Activated CD8-positive, alpha-beta memory T cell treated with anti-CD3 and anti-CD28 coated beads for 1 hour (primary cell): Measurements from ENCODE around the gene SIGLEC1.

ENCODE experiments used
- DNase-seq, 2 donors: peaks; one replicate each; pipeline ENCODE4 v3.0.0-alpha.2; 2020; ENCODE audit warnings: low read depth in 1 of 2; ENCODE audit errors: extremely low read depth in 1 of 2

Gene SIGLEC1

DNA sequence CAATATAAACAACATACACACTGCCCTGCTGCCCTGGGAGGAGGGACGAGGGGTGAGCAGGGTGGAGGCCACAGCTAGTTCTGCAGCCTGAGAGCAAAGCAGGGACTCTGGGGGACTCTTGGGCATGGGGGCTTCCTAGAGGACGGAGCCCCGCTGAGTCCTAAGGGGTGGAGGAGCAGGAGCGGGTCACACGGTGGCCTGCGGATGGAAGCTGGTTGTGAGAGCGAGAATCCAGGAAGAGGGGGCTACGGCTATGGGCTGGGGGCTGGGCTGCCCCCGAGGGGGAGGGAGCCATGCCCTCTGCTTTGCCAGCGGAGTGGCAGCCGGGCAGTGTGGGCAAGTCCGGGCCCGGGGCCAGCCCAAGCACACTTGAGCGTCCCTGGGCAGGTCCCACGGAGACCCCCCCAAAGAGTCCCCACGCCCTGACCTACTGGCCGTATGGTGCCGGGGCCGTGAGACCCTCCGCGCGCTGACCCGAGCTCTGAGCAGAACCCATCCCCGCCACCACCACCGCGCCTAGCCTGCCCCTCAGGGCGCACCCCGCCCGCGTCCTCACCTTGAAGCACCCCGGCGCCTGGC, 31.0 kb downstream of the SIGLEC1 start:
- DNase-seq: no peak

DNA sequence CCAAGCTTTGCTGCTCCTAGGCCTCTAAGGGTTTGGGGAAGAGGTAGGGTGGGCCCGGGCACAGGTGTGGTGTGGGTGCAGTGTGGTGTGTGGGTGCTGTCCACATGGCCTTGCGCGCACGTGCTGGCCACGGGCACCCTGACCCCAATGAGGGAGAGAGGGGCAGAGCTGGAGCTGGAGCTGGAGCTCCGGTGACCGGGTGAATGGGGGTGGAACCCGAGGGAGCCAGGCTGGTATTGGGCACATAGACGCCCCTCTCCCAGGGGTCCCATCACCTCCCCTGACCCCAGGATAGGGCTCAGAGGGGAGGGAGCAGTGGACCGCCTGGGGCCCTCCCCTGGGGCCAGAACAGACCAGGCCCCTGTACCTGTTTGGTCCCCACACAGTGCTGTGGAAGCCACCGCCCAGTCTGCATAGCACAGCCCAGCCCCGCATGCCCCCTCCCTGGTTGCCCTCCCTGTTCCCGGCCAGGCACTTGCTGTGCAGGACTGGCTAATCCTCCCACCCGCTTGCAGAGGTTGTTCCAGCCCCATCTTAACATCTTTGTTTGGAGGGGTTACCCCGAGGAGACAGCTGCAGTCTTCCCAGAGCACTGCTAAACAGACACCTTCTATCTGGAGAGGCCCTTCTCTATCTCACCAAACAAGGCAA, 31.6 kb downstream of the SIGLEC1 start:
- DNase-seq: no peak

DNA sequence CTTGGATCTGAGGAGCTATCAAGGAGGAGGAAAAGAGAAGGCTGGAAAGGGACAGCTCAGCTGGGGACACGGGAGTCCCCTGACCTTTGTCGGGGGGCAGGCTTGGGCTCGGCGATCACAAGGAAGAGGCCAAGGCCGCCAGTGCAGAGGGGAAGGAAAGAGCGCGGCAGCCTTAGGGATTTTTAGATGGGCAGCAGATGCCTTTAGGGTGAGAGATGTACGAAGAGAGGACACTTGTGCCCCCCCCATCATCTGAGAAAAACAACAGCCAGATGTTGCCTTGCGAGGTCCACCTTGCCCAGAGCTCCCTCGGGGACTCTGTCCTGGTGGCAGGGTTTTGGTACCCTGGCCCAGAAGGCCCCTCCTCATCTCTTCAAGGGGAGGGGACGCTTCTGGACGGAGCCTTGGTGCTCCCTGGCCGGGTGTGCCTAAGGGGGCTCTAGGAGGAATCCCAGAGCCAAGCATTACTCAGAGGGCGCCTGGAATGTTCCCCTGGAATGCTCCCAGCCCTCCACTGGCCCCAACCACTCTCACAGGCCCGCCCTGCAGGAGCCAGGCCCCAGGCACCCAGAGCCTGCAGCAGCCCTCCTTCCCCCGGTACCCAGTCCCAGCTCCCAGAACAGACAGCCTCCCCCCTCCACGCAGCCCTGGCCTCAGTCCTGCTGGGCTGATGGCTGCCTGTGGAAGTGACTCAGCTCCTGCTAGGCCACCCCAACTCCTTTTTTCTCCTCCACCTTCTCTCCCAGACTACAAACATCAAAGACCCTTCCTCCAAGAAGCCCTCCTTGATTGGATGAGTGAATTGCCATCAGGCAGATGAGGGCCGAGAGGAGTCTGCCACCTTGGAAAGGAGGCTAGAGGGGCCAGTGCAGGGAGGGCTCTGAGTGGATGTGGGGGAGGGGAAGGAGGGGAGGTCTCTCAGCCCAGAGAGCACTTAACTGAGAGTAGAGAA, 32.4 kb downstream of the SIGLEC1 start:
- no peak for DNase-seq

DNA sequence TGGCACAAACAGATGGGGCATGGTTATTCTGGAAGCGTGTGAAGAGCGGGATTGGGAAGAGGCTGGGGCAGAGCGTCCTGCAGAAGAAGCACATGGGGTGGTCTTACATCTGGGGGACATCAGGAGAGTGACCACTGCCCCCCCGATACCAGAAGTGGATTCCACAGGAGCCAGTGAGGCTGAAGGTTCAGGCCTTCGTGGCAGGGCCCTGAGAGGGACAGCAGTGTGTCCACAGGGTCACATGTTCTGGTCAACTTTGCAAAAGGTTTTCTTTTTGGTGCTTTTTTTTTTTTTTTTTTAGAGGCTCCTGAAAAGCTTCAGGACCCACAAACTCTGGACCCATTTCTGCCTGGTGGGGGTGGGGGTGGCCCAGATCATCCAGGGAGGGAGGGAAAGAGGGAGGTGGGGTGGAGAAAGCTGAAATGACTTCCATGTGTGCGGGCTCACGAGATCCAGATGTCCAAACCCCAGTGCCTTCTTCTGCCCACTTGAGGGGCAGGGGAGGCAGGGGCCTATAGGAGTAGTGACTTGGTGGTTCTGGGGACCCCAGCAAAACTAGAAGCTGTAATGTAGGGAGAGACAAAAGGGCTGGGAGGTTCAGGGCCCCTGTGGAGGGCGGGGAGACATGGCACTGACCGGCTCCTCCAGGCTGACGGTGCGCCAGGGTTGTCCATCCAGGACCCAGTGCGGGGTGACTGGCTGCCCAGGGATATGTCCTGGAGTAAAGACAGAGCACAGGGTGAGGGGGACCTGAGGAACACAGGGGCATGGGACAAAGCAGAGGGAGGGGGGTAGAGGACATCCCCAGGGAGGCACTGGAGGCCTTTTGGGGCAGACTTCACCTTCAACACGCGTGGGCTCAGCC, 33.3 kb downstream of the SIGLEC1 start:
- DNase-seq: no peak

DNA sequence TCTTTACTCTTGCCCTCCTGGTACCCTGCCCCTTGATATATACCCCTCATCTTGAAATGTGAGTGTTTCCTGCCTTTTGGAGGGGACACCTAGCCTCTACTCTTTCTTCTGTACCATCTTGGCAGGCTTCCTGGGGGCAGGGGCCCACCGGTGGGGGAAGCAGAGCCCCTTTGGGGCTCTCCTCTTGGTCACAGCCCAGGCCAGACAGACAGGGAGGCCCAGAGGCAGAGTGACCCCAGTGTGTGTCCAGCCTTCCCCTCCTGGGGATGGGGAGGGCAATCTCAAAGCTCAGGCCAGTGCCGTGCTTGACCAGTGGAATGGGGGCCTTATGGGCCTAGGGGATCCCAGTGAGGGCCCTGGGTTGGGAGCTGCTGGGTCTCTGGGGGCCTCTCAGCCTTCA, 34.2 kb downstream of the SIGLEC1 start:
- DNase-seq: no peak

DNA sequence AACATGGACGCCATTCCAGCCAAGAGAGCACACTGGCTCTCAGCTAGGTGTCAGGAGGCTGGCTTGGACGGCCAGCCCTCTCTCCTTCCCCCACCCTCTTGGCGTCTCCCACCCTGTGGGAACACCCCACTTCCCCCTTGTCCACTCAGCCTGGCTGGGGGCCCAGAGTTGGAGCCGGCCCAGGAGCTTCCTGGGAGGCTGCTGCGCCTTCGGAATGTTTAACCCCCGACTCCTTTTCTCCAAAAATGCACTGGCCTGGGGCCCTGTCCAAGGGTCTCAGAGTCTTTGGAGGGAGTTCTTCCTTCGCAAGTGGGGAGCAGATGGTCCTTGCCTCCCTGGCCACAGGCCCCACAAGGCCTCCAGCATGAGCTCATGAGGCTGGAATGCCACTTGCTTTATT, 34.7 kb downstream of the SIGLEC1 start:
- DNase-seq: no peak

DNA sequence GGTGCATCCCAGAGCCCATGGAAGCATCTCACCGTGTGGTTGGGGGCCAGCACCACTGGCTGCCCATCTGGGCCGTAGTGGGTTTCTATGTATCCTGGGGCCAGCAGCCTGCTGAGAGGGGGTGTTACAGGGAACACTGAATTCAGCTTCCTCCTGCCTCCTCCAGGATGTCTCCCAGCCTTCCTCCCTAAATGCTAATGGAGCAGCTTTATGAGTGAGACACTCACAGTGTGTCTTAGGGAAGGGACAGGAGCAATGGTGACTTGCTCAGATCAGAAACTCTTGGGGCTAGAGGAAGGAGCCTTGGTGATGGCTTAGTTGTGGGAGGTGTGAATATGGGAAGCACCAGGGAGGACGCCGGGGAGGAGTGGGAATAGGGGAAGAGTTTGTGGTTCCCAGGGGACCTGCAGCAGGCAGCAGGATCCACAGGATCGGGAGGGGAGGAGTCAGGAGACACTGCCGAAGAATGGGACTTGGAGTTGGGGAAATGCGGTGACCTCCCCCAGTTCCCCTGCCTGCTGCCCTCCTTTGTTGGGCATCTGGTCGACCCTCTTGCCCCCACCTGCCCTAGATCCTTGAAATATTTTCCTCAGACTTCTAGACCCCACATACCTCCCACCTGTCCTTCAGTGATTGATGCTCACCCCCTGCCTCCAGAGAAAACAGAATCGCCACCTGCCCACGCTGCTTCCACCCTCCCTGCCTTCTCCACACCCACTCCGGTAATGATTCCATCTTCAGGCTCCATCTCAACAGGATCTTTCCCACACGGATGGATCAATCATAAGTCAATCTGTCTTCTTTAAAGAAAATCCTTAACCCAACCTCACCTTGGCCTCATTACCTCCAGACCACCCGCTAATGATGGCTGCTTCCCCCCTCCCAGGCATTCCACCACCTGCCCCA, 37.2 kb downstream of the SIGLEC1 start:
- no peak for DNase-seq

DNA sequence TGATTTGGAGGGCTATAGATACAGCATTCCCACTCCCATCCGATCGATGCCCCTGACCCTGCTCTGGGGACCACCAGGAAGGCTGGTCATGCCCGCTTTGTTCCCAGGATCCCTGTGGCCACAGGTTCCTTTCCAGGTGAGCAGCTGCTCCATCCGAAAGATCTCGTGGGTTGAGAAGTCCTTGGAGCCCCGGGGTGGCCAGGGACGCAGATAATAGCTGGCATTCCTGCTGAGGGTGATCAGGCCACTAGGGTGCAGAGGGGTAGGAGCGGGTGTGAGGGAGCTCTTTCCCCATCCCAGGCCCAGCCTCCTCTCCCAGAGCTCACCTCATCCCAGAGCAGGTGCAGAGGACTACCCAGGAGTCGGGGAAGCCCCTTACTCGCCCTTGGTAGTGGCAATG, 38.0 kb downstream of the SIGLEC1 start:
- DNase-seq: no peak

DNA sequence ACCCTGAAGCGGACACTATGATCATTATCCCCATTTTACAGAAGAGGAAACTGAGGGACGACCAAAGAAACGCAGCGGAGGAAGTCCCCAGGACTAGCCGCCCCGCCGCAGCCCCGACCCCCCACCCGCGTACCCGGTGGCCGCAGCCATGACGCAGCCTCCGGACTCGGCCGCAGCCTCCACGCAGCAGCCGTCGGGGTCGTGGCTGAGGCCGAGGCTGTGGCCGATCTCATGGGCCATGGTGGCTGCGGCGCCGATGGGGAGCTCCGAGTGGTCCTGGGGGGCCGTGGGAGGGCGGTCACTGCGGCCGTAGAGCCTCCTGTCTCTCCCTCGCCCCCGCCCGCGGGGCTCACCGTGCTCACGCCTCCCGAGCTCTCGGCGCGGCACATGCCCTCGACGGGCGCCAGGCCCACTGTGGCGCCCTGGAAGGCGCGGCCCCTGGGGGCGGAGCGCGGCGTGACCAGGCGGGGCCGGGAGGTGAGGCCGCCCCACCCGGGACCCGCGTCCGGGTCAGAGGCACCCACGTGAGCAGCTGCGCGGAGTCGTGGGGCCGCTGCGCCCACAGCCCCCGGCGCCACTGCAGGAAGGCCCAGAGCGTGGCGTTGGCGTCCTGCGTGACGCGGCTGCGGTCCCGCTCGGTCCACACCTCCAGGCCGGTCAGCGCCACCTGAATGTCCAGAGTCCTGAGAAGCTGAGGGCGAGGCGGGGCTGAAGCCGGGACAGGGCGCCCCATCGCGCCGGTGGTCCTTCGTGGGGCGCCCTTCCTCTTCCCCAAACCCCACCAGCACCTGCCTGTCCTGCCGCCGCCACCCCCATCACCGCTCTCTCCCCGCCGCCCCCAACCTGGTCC, 39.0 kb downstream of the SIGLEC1 start:
- no peak for DNase-seq

DNA sequence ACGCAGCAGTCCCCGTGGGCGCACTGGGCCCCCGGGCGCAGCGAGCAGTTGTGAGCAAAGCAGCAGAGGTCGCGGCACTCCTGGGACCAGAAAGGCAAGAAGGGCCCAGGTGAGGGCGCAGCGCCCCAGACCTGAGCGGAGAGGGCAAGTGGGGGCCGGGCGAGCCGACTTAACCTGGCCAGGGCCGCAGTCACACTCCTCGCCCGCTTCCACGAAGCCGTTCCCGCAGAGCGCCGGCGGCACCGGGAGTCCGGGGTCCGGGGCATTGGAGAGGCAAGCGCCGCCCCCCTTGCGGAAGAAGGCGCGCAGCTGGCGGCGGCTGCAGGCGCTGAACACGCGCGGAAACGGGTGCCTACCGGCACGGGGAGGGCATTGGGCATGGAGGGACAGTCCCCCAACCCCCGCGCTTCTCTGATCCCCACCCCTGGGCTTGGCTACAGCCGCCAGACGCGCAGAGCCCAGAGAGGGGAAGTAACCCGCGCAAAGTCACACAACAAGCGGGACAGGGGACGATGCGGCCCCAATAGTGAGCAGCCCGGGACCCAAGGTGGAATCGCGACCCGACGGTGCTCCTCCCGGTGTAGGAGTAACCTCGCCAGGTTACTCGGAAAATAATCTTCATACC, 39.7 kb downstream of the SIGLEC1 start:
- no peak for DNase-seq

DNA sequence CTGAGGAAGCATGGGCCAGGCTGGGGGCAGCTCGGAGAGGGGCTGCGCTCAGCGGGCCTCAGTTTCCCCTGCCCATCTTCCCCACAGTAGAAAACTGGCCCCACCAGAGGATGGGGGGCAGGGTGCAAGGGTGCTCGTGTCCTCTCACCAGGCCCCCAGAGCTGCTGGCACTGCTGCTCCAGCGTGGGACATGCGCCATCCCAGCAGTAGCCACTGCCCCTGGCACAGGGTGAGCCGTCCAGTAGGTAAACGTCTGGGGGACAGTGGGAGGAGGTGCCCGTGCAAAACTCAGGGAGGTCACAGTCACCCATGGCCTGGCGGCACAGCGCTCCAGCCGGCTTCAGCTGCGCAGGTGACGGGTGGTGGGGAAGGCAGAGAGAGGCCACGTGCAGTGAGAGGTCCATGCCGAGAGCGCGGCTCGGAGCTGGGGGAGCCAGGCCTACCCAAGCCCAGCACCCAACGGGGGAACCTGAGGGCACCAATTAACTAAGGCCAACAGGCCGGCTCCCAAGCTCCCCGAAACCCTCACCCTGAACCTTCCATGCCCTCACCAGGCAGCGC, 40.3 kb downstream of the SIGLEC1 start:
- DNase-seq: no peak

DNA sequence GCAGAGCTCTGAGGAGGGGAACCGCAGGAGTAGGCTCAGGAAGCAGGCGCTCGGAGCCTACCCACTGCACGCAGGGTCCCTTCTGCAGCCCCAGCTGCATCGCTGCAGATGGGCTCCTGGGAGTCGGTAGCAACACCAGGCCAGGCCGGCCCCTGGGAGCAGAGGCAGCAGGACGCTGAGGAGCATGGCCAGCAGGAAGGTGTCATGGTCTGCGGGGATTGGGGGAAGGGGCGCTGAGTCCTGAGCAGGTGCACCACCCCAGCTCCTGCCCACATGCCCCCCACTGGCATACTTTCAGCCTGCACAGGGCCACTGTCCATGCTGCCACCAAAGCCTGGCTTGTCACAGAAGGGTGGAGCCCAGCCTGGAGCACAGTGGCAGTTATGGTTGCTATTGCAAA, 41.5 kb downstream of the SIGLEC1 start:
- no peak for DNase-seq

DNA sequence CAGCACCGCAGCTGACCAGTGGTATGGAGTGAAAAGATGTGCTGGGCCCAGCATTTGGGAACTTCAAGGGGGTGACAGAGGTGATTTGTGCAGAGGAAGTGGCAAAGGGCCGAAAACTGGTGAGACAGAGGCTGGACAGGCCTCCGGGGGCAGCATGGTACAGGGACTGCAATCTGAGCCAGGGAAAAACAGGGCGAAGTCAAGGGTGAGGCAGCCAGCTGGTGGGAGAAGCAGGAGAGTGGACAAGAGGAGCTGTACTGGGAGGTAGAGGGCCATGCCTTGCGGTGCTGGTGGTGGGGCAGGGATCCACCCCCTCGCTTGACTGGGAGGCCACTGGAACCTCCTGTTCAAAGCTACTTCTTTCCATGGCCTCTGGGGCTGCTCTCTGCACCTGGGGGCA, 41.9 kb downstream of the SIGLEC1 start:
- no peak for DNase-seq

DNA sequence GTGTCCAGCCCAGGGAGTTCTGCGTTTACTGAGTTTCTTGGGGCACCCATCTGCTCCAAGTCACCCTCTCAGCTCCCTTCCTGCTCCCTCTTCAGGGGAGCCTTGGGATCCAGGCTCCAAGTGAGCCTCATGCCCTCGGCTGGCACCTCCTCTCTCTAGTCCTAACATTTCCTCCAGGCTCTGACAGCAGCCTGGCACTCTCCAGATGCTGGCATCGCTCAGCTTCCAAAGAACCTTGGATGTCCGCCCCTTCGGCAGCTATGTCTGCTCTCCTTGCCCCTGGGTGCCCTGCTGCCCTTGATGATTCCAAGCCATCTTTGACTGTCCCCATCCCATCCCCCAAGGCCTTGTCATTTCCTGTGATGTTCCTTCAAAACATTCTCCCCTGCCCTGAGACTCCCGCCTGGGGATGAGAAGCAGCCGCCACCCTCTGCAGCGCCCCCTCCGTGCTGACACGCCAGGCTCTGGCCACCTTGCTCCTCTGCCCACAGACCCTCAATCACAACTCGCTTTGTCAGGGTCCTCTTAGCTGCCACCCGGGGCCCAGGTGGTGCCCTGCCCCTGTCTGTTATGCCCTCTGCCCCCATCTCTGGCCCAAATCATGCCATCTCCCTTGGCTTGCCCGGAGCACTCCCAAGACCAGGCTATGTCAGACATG, 42.6 kb downstream of the SIGLEC1 start:
- no peak for DNase-seq

DNA sequence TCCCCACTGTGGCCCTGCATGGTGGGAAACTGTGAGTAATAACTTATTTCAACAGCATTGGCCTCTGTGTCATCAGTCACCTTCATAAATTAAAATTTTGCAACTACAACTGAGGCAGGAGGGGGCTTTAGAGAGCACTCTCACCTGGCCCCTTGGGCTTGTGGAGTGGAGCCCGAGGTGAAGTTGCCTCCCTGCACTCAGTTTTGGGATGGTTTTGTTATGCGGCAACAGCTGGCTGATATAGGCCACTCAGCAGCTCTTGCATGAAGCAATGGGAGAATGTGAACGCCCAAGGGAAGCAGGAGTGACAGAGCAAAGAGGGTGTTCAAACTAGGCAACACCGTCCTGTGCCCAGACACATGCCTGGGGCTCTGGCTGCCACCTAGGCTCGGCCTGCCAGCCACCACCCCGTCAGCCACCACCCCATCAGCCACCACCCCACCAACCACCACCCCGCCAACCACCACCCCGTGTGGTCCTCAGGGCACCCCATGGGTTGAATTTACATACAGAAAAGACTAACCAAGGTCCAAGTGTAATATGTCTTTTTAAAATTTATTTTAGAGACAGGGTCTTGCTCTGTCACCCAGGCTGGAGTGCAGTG, 44.9 kb downstream of the SIGLEC1 start:
- DNase-seq: no peak

DNA sequence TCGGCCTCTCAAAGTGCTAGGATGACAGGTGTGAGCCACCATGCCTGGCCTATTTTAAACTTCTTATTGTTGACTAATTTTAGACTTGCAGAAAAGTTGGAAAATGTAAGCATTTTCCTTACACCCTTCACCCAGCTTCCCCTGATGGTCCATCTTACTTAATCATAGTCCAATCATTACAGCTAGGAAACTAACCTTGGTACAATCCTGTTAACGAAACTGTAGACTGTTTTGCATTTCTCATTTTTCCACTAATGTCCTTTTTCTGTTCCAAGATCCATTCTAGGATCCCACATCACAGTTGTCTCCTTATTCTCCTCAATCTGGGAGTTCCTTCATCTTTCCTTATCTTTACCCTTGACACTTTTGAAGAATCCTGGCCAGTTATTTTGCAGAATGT, 48.5 kb downstream of the SIGLEC1 start:
- DNase-seq: no peak

DNA sequence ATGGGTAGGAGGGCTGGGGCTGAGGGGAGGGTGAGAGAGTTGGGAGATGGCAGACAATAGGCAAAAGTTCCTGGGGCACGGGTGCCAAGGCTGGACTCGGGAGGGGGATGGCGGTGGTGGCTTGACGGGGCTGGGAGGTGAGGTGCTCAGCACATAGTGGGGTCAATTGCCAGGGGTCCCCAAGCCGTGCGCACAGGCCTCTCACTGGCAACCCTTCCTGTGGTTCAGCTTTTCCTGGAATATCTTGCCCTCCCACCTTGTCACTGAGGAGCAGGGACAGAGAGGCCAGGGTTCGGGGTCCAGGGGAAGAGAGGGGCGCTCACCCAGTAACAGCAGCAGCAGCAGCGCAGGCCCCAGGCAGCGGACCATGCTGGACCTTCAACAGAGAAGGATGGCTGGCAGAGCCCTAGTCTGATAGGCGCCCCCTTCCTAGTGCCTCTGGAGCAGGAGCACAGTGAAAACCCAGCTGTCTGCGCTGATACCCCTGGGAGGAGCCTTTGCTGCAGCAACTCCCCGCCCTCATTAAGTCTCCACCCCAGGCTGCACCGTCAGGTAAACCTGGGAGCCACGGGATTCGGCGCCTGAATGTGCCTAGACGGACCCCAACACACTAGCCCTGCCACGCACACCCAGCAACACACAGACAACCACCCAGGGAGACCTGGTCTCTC, 49.2 kb downstream of the SIGLEC1 start, which contains the start of gene GFRA4:
Gene GFRA4, minus strand, starts transcription at position 369 of the 671 bp plus-strand sequence. Its CDS starts 0 bp downstream, at position 369.
- DNase-seq: no peak
